HG03280 (cell line): ENCODE measurements around the gene OR1C1.
"Not testable (repeated sequence)": the region's sequence is repeated elsewhere in the genome, so short reads cannot be mapped to it uniquely, and the experiment has no call there.

ENCODE experiments used
- ATAC-seq: cut with Tn5 transposase; IDR thresholded peaks from one replicate; pipeline ENCODE4 v1.9.1; 2021; ENCODE audit warnings: mild to moderate bottlenecking, moderate library complexity; ENCODE audit not compliant: unreplicated experiment

The OR1C1 gene

GRCh38 chr1:247760456-247760855 lies at the start of gene OR1C1:
Gene OR1C1 (minus strand): TSS chr1:247760556. CDS start chr1:247758406, 2,150 bp downstream.
- ATAC-seq, result no peak

- no peak for ATAC-seq
These were observed 37.2 kb upstream of the OR1C1 start for GRCh38 chr1:247797518-247797917.

GRCh38 chr1:247769603-247770002 lies 9.2 kb upstream of the OR1C1 start:
- ATAC-seq, result no peak

- ATAC-seq, result not testable (repeated sequence)
These were observed 6.0 kb downstream of the OR1C1 start for GRCh38 chr1:247754311-247754710.

GRCh38 chr1:247749870-247750269 lies 10.5 kb downstream of the OR1C1 start:
- no peak for ATAC-seq

GRCh38 chr1:247748041-247748440 lies 12.3 kb downstream of the OR1C1 start, which contains the start of gene OR14A2:
Gene OR14A2 (minus strand): TSS chr1:247748141.
- no peak for ATAC-seq

- no peak for ATAC-seq
These were observed 12.7 kb downstream of the OR1C1 start for GRCh38 chr1:247747616-247748015.

- ATAC-seq, result no peak
These were observed 13.9 kb downstream of the OR1C1 start for GRCh38 chr1:247746391-247746935.

GRCh38 chr1:247742215-247742760 lies 18.1 kb downstream of the OR1C1 start:
- not testable (repeated sequence) for ATAC-seq

GRCh38 chr1:247741756-247742155 lies 18.6 kb downstream of the OR1C1 start:
- ATAC-seq, result no peak

- ATAC-seq, result no peak
These were observed 19.6 kb downstream of the OR1C1 start for GRCh38 chr1:247740721-247741120.

- ATAC-seq, result no peak
These were observed 22.0 kb downstream of the OR1C1 start, which contains the start of gene OR14K1 for GRCh38 chr1:247738315-247738714. Gene OR14K1 (plus strand): TSS chr1:247738615. CDS start chr1:247738615, 0 bp downstream.

GRCh38 chr1:247721222-247721621 lies 39.1 kb downstream of the OR1C1 start:
- ATAC-seq, result no peak

- no peak for ATAC-seq
These were observed 43.8 kb downstream of the OR1C1 start, which contains the start of gene OR6F1 for GRCh38 chr1:247716546-247716945. Gene OR6F1 (minus strand): TSS chr1:247716646. CDS start chr1:247712755, 3,891 bp downstream.

GRCh38 chr1:247713753-247714152 lies 46.6 kb downstream of the OR1C1 start:
- ATAC-seq, result no peak

GRCh38 chr1:247710681-247711080 lies 49.7 kb downstream of the OR1C1 start:
- not testable (repeated sequence) for ATAC-seq
